SU-DHL-6 (cell line): Measurements from ENCODE around the gene ITPKB.

Source experiments
- EZH2phosphoT487 ChIP-seq: fragments of 200-600 bp; sonication (generic), shearing (Covaris generic); conservative IDR thresholded peaks from 2 replicates; pipeline ENCODE4 v1.6.1; 2018; ENCODE audit warnings: mild to moderate bottlenecking, antibody characterized with exemption, low read length, moderate library complexity, mixed read lengths
- TF ChIP-seq, protein P1 (sequence below): fragments of 200-600 bp; sonication (generic); IDR thresholded peaks from one replicate; pipeline ENCODE4 v1.5.1; 2017; ENCODE audit warnings: antibody characterized with exemption, mild to moderate bottlenecking, low read length, moderate library complexity; ENCODE audit not compliant: insufficient read depth, poor library complexity, severe bottlenecking

GRCh38 chr1:226739696-226740065, 599 bp upstream of the ITPKB start:
- TF ChIP-seq, protein P1, sequence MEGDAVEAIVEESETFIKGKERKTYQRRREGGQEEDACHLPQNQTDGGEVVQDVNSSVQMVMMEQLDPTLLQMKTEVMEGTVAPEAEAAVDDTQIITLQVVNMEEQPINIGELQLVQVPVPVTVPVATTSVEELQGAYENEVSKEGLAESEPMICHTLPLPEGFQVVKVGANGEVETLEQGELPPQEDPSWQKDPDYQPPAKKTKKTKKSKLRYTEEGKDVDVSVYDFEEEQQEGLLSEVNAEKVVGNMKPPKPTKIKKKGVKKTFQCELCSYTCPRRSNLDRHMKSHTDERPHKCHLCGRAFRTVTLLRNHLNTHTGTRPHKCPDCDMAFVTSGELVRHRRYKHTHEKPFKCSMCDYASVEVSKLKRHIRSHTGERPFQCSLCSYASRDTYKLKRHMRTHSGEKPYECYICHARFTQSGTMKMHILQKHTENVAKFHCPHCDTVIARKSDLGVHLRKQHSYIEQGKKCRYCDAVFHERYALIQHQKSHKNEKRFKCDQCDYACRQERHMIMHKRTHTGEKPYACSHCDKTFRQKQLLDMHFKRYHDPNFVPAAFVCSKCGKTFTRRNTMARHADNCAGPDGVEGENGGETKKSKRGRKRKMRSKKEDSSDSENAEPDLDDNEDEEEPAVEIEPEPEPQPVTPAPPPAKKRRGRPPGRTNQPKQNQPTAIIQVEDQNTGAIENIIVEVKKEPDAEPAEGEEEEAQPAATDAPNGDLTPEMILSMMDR = no peak
- TF ChIP-seq EZH2phosphoT487 = no peak
